GM06990 (cell line): Measurements from ENCODE around the gene ARHGAP4.
A peak's percentile ranks its signal among the peaks of the same experiment; 100 is the strongest.

Experiments
- DNase-seq: peaks from one replicate; pipeline ENCODE4 v3.0.0-alpha.2; 2011; ENCODE audit not compliant: insufficient read length; ENCODE audit errors: extremely low read depth
- H3K27me3 ChIP-seq: replicated peaks from 2 replicates; pipeline ENCODE4 v1.6.0; 2011; ENCODE audit warnings: low read length; ENCODE audit not compliant: control insufficient read depth, insufficient read depth
- H3K36me3 ChIP-seq: 2 replicates; pipeline ENCODE4 v1.5.1; 2011; ENCODE audit warnings: low read length; ENCODE audit not compliant: control insufficient read depth, insufficient read depth
- H3K4me3 ChIP-seq: replicated peaks from 2 replicates; pipeline ENCODE4 v1.5.1; 2011; ENCODE audit warnings: low read depth, mild to moderate bottlenecking, control low read depth, low read length
- CTCF ChIP-seq: IDR thresholded peaks from 2 replicates; pipeline ENCODE4 v1.5.1; 2011; ENCODE audit warnings: low read length, control low read depth, mild to moderate bottlenecking, inconsistent platforms; ENCODE audit not compliant: insufficient read depth, poor library complexity, severe bottlenecking

The ARHGAP4 gene

GRCh38 chrX:153920546-153920945, 5.5 kb downstream of the ARHGAP4 start:
- H3K36me3 ChIP-seq = peaks cover 10% of the 10 kb centered on the region
- DNase-seq = peak; percentile 4
- no peak overlapping the region for H3K4me3 ChIP-seq
- TF ChIP-seq CTCF = no peak
- no peaks in the 10 kb centered on the region for H3K27me3 ChIP-seq

GRCh38 chrX:153919281-153919680, 6.8 kb downstream of the ARHGAP4 start:
- Histone ChIP-seq H3K27me3 (no peaks in the 10 kb centered on the region), H3K36me3 (peaks cover 11% of the 10 kb centered on the region), H3K4me3 (no peak overlapping the region)
- DNase-seq = no peak
- TF ChIP-seq CTCF = no peak

GRCh38 chrX:153917869-153918268, 8.2 kb downstream of the ARHGAP4 start:
- DNase-seq = no peak
- no peaks in the 10 kb centered on the region for H3K27me3 ChIP-seq

GRCh38 chrX:153913701-153914100, 12.4 kb downstream of the ARHGAP4 start:
- DNase-seq = no peak
- Histone ChIP-seq H3K36me3 (peaks cover 1% of the 10 kb centered on the region), H3K4me3 (no peak overlapping the region), H3K27me3 (no peaks in the 10 kb centered on the region)
- no peak for TF ChIP-seq CTCF

More at GRCh38 chrX:153917869-153918268, 8.2 kb downstream of the ARHGAP4 start:
- no peak for TF ChIP-seq CTCF
- no peak overlapping the region for H3K4me3 ChIP-seq
- peaks cover 11% of the 10 kb centered on the region for H3K36me3 ChIP-seq

GRCh38 chrX:153913211-153913610, 12.9 kb downstream of the ARHGAP4 start:
- Histone ChIP-seq H3K27me3 (no peaks in the 10 kb centered on the region), H3K36me3 (peaks cover 1% of the 10 kb centered on the region), H3K4me3 (no peak overlapping the region)
- DNase-seq = no peak
- TF ChIP-seq CTCF = no peak

GRCh38 chrX:153911798-153912197, 14.3 kb downstream of the ARHGAP4 start:
- H3K27me3 ChIP-seq = no peaks in the 10 kb centered on the region
- H3K4me3 ChIP-seq = no peak overlapping the region
- H3K36me3 ChIP-seq = peaks cover 3% of the 10 kb centered on the region
- DNase-seq = no peak
- TF ChIP-seq CTCF = no peak
